NCI-H526 treated with DMSO at 0.1 percent for 48 hours (cell line): ENCODE results near the gene CORO1C.
"Not testable (repeated sequence)": the region's sequence is repeated elsewhere in the genome, so short reads cannot be mapped to it uniquely, and the experiment has no call there.

Source experiments
- DNase-seq: peaks from one replicate; lab custom pipeline; 2025; lab: John Stamatoyannopoulos, UW

Gene CORO1C

GRCh38 chr12:108753976-108754375, 22.7 kb upstream of the CORO1C start:
- no peak for DNase-seq

GRCh38 chr12:108752387-108752786, 21.1 kb upstream of the CORO1C start:
- no peak for DNase-seq

GRCh38 chr12:108751821-108752220, 20.5 kb upstream of the CORO1C start:
- no peak for DNase-seq

- not testable (repeated sequence) for DNase-seq
These were observed 19.7 kb upstream of the CORO1C start for GRCh38 chr12:108751003-108751402.

GRCh38 chr12:108750526-108750925, 19.2 kb upstream of the CORO1C start:
- DNase-seq: no peak

- no peak for DNase-seq
These were observed 16.2 kb upstream of the CORO1C start for GRCh38 chr12:108747563-108747962.

- DNase-seq: no peak
These were observed 14.3 kb upstream of the CORO1C start for GRCh38 chr12:108745641-108746040.

GRCh38 chr12:108744021-108744897, 12.9 kb upstream of the CORO1C start:
- DNase-seq: no peak

GRCh38 chr12:108738170-108738569, 6.9 kb upstream of the CORO1C start:
- no peak for DNase-seq

GRCh38 chr12:108735855-108736254, 4.5 kb upstream of the CORO1C start:
- no peak for DNase-seq

GRCh38 chr12:108734200-108734906, 3.0 kb upstream of the CORO1C start:
- peak; percentile 76 for DNase-seq

- DNase-seq: not testable (repeated sequence)
These were observed 1.9 kb upstream of the CORO1C start for GRCh38 chr12:108733230-108733531.

- DNase-seq: no peak
These were observed 1.3 kb upstream of the CORO1C start for GRCh38 chr12:108732489-108733229.

- DNase-seq: peak; percentile 93
These were observed 646 bp upstream of the CORO1C start for GRCh38 chr12:108731866-108732461.

GRCh38 chr12:108730365-108731104, 783 bp downstream of the CORO1C start:
- peak; percentile 75 for DNase-seq

- DNase-seq: peak; percentile 75
These were observed 1.5 kb downstream of the CORO1C start for GRCh38 chr12:108729612-108730364.

- DNase-seq: no peak
These were observed 2.3 kb downstream of the CORO1C start for GRCh38 chr12:108728820-108729611.

- no peak for DNase-seq
These were observed 3.2 kb downstream of the CORO1C start for GRCh38 chr12:108727868-108728735.

GRCh38 chr12:108727161-108727560, 4.2 kb downstream of the CORO1C start:
- DNase-seq: no peak
